Limb (tissue), 2 donors: Measurements from ENCODE around the gene KCNMB2.
A peak's percentile ranks its signal among the peaks of the same experiment; 100 is the strongest.
"Not testable (repeated sequence)": the region's sequence is repeated elsewhere in the genome, so short reads cannot be mapped to it uniquely, and the experiment has no call there.

ENCODE experiments used
- DNase-seq, 2 donors: peaks; one replicate each; pipeline ENCODE4 v3.0.0-alpha.2; 2016; ENCODE audit errors: extremely low spot score in 2 of 2

KCNMB2 gene

DNA sequence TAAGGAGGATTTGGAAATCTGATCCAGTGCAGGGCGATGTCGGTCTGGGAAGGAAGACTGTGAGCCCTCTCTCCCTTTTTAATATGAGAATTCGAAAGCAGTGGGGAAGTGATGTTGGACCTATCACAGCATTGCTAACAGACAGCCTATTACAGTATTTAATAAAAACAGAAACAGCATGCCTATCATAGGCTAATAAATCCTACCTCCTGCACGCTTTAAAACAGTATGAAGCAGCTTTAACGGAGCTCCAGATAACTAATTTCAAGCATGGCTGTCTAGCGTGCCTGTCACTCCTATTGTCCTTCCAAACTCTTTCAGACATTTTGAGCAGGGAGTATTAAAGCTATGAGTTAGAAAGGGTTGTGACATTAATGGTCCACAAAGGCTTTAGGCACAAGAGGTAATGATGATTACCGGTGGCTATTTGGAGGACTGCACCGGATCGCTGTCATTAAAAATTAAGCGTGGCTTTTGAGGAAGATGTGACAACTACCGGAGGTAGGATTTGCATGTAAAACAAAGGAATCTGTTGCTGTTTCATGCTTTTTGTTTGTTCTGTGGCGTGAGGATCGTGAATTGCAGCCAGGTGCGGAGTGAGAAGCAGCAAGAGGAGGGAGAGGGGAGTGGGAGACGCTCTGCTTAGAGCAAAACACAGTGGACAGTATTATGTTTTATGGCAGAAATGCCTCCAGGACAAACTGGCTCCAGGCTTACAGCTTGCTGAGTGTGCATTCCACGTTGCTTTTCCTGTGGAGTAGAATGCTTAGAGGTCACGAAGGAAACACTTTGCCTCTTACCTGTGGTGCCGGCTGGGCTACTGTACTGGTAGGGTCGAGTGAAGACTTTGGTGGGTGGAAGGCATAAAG lies at the start of gene KCNMB2:
Gene KCNMB2, plus strand, starts transcription at position 226 of the 869 bp plus-strand sequence.
- DNase-seq: peak; percentile 41 to 79

DNA sequence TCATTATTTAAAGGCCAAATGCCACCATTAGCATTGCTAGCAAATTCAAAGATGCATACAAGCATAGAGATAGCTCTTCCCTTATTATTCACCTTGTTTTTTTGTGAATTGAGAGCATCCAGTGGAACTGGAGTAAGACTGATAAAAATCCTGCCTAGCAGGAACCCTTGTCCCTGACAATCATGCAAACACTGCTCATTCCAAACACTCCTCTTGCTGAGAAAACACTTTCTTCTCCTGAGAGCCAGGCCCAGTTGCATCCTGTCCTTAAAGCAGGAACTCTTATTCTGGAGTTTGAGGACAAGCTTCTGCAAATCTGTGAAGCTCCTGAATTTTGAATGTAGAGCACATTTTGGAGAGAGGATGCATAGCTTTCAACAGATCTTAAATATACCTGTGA lies 49.3 kb upstream of the KCNMB2 start:
- no peak for DNase-seq

DNA sequence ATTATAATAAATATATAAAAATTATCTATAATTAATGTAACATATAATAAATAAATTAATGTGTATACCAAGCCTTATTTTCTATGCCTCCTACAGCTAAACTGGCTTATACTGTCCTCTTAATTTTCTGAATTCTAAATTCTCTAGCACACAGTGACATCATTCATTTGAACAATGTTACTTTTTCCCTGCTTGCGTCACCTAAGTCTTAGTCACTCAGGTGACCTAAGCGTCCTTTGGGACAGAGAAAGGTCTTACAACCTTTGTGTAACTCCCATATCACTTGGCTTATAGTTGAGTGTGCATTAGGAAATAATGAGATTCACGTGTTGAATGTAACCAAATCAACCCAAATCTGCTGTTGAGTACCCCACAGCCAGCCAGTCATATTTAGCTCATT lies 48.5 kb upstream of the KCNMB2 start:
- DNase-seq: no peak

DNA sequence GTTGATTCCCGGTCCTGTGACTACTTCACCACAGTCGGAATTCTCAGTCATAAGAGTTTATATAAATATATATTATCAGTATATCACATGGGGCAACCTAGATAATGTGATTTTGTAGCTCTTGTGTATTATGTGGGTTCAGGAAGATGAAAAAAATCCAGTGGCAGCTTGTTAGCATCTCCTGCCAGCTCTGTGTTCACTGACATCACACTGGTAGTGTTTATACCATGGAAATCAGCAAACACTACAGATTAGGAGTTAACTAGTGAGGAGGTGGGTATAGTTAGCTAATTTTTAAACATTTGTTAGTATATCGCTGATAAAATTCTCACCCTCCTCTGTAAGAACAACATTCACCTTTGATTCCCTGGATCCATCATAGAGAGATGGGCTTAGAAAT lies 44.5 kb upstream of the KCNMB2 start:
- no peak for DNase-seq

DNA sequence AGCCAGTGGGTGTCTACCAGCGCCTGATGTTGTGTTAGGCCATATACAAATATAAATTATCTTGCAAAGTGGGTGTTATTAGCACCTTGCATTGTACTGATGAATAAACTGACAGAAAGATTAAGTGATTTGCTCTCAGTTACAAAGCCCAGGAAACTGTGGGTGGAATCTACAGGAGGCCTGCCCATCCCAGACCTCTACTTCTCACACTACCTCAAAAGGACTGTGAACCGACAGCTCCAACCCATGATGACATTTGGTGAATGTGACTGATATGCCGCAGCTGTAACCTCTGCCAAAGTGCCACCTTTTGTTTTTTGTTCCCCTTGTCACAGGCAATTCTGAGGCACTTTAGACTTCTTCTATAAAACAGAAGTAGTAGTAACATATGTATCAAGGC lies 43.7 kb upstream of the KCNMB2 start:
- DNase-seq: no peak

- no peak for DNase-seq
Observed at GRCh38 chr3:178494386-178494785, 41.9 kb upstream of the KCNMB2 start.

GRCh38 chr3:178496911-178497310 lies 39.3 kb upstream of the KCNMB2 start:
- DNase-seq: no peak

- DNase-seq: no peak
Observed at GRCh38 chr3:178498871-178499270, 37.4 kb upstream of the KCNMB2 start.

DNA sequence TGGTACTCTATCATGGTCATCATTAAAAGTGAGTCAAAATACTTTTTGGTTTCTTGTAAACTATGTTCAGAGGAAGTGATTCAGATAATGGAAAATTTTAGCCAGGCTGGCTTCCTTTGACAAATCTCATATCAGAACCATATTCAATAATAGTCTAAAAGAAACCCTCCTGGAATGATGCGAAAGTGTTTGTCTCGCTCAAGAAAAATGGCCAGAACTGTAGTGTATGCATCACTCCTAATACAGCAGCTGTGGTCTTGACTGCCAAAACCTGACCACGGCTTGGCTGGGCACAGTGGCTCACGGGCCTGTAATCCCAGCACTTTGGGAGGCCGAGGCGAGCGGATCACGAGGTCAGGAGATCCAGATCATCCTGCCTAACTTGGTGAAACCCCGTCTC lies 35.6 kb upstream of the KCNMB2 start:
- no peak for DNase-seq

DNA sequence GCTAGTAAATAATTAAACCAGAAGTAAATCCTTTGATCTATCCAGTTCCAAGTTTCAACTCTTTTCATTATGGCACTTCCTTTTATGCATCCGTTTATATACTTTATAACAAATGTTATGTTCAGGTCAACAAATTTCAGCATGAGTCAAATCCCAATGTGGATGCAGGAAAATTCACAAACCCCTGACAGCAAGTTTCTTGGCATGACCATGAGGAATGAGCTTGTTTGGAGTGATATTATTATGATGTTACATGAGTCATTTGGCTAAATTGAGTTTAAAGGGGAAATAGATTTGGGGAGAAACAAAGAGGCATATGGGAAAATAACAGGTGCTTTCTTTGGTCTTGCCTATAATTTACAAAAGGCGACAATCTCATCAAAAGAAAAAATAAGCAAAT lies 32.1 kb upstream of the KCNMB2 start:
- DNase-seq: no peak

- DNase-seq: no peak
Observed at GRCh38 chr3:178505832-178506231, 30.4 kb upstream of the KCNMB2 start.

DNA sequence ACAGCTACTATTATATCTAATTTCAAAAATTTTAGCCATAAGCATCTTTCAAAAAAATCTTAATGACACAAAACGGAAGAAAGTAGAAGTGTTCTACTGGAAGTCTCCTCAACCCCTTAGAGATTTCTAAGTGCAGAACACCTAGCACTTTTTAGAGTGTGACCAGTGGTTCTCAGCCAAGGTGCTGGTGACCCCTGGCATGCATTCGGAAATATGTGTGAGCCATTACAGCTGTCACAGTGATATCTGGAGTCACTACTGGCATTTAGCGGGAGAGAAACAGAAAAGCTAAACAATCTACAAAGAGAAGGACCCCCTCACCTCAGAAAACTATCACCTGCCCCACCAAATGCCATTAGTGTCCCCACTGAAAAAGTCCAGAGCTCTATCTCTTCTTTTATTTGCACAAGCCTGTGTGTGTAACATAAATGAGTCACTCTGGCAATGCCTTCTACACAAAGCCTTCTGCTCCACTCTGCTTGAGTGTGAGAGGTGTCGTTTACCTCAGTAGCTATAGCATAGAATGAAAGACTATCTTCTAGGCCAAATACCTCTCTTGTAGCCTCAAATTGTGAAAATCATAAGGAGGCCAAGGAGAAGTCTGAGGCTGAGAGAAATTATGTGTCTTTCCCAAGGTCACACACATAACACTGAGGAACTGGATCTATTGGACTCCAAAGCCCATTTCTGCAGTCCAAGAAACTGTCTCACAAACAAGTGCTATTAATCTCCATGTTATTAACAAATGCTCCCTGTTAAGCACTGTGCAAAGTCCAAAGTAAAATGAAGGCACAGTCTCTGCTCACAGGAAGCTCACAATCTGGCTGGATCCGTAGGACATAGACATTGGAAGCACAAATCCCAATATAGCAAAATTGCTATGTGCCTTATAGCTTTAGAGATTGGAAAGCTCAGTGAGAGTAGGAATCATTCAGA lies 28.5 kb upstream of the KCNMB2 start:
- no peak for DNase-seq

GRCh38 chr3:178508443-178508825 lies 27.8 kb upstream of the KCNMB2 start:
- no peak for DNase-seq

GRCh38 chr3:178510496-178510895 lies 25.7 kb upstream of the KCNMB2 start:
- no peak for DNase-seq

GRCh38 chr3:178512647-178513046 lies 23.6 kb upstream of the KCNMB2 start:
- DNase-seq: no peak

GRCh38 chr3:178513546-178514380 lies 22.5 kb upstream of the KCNMB2 start:
- peak; percentile 29 to 45 for DNase-seq

- DNase-seq: no peak
Observed at GRCh38 chr3:178514401-178514800, 21.8 kb upstream of the KCNMB2 start.

GRCh38 chr3:178515076-178515744 lies 21.0 kb upstream of the KCNMB2 start:
- not testable (repeated sequence) for DNase-seq

DNA sequence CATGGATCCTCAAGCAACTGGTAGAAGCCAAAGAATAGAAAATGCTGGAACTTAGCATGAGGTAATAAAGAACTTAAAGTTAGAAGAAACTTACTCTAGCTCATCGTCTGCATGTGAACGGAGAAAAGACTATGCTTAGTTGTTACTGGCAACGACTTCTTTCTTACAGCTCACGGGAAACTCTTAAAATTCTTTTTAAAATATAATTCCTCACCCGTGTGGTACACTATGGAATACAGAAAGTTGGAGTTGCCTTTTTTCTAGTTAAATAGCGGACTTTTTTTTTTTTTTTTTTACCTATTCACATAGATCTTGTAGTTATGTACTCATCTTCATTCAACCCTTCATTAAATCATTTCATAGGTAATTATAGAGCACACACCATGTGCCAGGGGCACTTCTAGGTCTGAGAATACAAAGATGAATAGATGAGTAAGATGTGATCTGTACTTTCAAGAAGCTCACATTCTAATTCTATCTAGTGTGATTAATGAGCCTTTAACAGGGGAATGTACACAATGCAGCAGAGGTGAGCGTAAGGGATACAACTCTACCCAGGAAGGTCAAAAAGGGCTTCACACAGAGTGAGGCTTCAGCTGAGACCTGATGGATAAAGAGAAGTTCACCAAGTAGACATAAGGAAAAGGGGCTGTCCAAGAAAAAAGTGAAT lies 18.4 kb upstream of the KCNMB2 start:
- no peak for DNase-seq

DNA sequence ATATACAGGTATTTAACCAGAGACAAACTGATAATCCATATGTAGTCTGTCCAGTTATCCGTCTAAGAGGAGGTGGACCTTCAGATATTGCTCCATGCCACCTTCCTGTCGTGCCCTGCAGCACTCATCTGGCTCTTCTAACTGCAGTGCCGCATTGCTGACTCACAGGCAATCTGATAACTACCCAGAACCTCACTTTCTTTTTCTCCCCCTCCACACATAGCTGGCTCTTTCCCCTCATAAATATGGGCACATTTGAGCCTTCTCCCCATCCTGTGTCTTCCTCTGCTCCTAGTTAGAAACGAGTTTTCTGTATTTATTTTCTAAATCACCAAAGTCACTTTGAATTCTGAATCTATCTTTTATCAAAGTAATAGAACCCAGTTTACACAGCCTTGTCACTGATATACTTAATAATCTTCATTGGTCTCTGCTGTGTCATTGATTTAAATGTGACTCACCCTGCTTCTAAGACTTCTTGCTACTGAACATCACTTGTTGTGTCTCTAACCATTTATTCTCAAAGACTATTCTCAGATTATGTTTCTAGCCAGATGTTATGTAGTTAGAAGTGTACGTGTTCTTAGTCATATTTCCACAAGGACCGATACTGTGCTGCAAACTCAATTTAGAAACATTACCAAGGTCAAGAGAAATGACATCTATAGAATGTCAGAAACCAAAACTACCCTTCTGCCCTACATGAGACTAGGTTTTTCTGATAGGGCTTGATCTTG lies 17.4 kb upstream of the KCNMB2 start:
- DNase-seq: no peak
